Activated CD4-positive, alpha-beta T cell treated with anti-CD3 and anti-CD28 coated beads, Interleukin-2, amount 50 U/mL, for 16 hours (primary cell): Measurements from ENCODE around the gene B9D2.
"Not testable (repeated sequence)": the region's sequence is repeated elsewhere in the genome, so short reads cannot be mapped to it uniquely, and the experiment has no call there.

Experiments used
- DNase-seq: peaks from one replicate; pipeline ENCODE4 v3.0.0-alpha.2; 2020

Gene B9D2

DNA sequence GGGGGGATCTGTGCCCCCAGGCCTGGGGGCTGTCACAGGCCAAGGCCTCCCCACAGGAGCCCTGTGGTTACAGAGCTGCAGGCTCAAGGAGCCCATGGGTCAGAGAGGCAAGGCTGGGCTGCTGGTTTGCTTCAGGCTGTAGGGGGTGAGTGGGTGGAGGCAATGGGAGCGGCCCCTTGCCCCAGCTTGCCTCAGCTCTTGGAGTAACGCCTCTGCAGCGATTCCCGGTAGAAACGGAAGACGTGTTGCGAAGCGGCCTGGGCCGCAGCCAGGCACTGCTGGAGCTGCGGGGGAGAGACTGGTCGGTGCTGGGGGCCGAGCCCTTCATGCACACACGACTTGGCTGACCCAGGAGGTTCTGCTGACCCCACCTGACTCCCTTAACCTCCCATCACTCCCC lies 22.5 kb upstream of the B9D2 start:
- DNase-seq: no peak

DNA sequence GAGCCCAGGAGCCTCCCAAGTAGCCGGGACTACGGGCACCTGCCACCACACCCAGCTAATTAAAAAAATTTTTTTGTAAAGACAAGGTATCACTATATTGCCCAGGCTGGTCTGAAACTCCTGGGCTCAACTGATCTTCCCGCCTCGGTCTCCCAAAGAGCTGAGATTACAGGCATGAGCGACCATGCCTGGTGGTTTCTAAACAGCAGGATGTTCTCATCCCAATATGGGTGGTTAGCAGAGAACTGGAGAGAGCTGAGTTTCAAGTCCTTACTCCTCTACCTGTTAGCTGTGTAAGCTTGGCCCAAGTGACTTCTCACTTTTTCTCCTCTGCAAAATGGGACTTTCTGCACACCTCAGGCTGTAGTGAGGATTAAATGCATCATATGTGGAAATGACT lies 20.4 kb upstream of the B9D2 start:
- DNase-seq: no peak

DNA sequence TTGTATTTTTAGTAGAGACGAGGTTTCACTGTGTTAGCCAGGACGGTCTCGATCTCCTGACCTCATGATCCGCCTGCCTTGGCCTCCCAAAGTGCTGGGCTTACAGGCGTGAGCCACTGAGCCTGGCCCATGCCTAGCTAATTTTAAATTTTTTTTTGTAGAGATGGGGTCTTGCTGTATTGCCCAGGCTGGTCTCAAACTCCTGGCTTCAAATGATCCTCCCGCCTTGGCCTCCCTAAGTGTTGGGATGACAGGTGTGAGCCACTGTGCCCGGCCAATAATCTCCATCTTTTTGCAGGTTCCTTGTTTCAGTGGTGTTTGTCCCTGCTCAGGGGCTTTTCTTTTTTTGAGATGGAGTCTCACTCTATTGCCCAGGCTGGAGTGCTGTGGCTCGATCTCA lies 17.6 kb upstream of the B9D2 start:
- not testable (repeated sequence) for DNase-seq

DNA sequence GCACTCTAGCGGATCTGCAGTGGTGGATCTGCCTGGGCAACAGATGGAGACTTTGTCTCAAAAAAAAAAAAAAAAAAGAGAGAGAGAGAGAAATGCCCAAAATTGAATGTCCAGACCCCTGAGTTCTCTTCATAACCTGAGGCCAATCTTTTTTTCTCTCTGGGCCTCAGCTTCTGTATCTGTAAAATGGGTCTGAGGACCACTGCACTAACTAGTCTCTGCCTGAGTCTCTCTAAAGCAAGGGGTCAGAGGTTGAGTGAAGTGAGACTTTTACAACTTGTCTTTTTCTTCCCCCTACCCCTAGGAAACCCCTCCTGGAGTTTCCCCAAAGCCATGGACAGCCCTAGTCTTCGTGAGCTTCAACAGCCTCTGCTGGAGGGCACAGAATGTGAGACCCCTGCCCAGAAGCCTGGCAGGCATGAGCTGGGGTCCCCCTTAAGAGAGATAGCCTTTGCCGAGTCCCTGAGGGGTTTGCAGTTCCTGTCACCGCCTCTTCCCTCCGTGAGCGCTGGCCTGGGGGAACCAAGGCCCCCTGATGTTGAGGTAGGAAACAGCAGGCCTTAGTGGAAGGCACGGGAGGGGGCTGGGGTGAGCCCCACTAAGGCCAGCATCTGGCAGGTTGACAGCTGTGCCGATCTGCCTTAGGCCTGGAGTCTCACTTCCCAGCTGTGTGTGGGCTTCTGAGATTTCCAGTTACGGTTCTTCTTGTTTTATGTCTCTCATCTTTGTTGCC lies 14.2 kb upstream of the B9D2 start:
- DNase-seq: no peak

DNA sequence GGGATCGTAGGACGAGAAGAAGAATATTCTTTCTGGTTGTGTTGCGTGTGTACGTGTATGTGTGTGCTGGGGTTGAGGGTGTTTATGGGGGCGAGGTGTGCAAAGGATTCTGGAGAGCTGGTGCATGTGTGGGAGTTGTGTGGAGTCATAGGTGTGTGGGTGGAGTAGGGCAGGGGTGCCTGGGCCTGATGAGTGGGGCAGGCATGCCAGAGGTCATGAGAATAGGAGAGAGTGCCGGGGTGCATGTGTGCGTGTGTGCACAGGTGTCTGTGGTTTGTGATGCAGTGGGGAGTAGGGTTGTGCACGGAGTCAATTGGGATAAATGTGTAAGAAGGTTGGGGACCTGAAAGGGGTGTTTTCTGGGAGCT lies 13.0 kb upstream of the B9D2 start:
- no peak for DNase-seq

DNA sequence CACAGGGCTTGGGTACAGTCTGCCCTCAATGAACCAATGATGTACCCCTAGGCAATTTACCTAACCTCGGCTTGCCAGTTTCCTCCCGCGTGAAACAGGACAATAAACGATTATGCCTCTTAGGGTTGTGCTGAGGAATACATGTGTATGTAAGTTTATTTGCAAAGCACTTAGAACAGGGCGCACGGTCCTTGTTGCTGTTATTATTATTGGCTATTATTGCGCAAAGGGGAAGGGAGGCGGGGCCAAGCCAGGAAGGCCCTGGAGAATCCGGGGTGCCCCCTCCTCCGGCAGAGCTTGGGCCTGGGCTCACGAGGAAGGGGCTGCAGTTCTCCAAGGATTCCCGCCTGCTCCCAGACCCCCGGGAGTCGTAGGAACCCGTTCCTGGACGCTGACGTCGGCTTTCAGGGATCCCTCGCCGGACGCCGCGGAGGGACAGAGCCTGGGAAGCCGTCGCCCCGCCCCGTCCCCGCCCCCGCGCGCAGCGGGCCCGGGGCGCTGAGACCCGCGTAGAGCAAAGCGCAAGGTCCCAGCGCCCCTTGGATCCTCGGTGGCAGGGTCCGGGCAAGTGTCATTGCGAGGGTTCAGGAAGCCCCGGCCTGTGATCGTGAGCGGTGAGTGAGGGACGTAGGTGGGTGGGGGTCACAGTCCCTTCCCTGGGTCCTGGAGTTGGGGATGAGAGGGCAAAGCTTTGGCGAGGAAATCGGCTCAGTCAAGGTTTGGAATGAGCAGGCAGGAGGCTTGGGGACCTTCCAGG lies 12.5 kb upstream of the B9D2 start, which contains the start of gene TMEM91:
TSS of gene TMEM91 (plus strand) at position 293 of the 757 bp plus-strand sequence. CDS start 1,777 bp downstream, outside the sequence.
- no peak for DNase-seq

DNA sequence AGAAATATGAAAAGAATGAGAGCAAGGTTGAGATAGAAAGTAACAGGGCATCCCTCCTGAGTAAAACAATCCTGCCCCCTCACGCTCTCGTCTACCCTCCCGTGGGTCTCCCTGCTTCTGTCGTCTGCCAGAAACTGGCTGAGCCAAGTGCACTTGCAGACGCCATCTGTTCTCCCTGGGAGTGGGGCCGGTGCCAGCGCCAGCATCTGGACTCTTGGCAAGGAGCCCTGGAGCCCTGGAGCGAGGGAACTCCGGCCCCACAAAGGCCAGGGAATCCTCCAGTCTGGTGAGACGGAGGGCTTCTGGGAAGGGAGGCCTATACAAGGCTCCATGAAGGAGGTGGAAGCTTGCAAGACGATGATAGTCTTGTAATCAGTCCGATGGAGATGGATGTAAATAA lies 10.0 kb upstream of the B9D2 start:
- DNase-seq: no peak

DNA sequence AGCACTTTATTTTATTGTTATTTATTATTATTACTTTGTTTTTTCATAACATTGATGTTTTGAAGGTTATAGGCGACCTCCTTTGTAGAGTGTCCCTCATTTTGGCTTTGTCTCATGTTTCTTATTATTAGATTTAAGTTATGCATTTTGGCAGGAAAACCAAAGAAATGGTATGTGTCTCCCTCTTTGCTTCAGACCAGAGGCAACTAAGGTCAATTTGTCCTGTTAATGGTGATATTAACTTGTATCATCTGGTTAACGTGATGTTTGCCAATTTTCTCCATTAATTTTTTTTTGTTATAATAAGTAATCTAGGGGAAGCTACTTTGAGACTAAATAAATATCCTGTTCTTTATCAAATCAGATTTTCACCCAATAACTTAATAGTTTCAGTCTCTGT lies 8.6 kb upstream of the B9D2 start:
- DNase-seq: no peak

DNA sequence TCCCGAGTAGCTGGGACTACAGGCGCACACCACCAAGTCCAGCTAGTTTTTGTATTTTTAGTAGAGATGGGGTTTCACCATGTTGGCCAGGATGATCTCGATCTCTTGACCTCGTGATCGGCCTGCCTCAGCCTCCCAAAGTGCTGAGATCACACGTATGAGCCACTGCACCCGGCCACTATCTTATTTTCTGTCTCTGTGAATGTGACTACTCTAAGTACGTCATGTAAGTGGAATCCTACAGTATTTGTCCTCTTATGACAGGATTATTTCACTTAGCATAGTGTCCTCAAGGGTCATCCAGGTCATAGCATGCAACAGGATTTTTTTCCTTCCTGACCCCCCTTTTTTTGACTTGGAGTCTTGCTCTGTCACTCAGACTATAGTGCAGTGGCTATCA lies 7.6 kb upstream of the B9D2 start:
- DNase-seq: no peak

DNA sequence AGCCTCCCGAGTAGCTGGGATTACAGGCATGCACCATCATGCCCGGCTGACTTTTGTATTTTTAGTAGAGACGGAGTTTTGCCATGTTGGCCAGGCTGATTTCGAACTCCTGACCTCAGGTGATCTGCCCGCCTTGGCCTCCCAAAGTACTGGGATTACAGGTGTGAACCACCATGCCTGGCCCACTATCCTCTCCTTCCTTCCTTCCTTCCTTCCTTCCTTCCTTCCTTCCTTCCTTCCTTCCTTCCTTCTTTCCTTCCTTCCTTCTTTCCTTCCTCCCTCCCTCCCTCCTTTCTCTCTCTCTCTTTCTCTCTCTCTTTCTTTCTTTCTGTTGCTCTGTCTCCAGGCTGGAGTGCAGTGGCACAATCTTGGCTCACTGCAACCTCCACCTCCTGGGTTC lies 7.2 kb upstream of the B9D2 start:
- DNase-seq: not testable (repeated sequence)

DNA sequence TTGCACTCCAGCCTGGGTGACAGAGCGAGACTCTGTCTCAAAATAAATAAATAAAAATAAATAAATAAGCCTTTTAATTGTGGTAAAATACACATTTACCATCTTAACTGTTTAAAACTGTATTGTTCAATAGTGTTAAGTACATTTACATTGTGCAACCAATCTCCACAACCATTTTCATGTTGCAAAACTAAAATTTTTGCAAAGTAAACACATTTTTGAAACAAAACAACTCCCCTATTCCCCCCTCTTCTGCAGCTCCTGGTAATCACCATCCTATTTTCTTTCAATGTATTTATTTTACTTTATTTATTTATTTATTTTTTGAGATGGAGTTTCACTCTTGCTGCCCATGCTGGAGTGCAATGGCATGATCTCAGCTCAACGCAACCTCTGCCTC lies 5.8 kb upstream of the B9D2 start:
- no peak for DNase-seq

DNA sequence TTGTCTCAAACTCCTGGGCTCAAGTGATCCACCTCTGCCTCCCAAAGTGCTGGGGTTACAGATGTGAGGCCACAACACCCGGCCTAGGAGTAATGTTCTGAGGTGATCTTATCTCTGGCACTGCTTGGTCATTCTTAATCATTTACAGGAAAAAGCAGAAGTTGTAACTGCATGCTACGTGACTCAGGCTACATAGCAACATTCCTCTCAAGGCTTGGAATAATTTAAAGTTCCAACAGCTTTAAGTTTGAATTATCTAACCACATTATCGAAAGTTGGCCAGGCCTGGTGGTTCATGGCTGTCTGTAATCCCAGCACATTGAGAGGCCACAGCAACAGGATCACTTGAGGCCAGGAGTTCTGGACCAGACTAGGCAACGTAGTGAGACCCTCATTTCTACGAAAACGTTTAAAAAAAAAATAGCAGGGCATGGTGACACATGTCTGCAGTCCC lies 3.9 kb upstream of the B9D2 start:
- no peak for DNase-seq

DNA sequence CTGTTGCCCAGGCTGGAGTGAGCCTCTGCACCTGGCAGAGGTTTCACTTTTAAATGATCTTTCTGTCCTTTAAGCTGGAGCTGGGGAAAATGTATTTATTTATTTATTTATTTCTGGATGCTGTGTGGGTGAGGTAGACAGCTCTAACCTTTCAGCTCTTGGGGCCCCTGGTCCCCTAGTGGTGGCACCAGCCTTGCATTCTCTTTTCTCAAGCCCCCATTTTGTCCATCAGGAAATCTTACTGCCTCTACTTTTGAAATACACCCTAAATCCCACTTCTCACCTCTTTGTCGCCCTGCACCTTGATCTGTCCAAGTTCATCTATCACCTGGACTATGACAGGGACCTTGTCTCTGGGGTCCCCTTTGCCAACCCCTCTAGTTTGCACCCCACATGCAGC lies 2.1 kb upstream of the B9D2 start:
- no peak for DNase-seq

DNA sequence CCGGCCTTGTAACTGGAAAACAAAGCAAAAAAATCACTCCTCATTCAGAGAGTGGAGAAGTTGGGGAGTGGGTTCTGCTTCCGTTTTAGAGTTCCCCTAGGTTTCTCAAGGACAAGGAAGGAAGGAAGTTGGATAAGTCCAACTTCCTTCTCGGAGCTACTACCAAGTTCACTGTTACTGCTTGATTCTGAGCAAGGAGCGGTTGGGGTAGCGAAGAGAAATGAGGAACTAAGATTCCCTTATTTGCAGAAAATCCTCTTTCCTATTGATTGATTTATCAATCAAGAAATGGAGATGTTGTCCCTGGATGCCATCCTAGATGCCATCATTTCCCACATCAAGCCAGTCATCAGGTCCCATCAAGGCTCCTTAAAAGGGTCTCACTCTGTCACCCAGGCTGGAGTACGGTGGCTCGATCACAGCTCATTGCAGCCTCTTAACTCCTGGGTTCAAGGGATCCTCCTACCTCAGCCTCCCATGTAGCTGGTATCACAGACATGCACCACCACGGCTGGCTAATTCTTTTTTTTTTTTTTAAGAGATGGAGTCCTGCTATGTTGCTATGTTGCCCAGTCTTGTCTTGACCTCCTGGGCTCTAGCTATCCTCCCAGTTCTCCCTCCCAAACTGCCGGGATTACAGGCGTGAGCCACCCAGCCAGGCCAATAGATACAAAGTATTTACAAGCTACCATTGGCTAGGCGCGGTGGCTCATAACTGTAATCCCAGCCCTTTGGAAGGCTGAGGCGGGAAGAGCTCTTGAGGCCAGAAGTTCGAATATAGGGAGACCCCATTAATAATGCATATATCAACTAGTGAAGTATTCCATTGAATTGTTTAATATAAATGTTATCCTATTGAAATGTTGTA lies 809 bp upstream of the B9D2 start:
- no peak for DNase-seq

DNA sequence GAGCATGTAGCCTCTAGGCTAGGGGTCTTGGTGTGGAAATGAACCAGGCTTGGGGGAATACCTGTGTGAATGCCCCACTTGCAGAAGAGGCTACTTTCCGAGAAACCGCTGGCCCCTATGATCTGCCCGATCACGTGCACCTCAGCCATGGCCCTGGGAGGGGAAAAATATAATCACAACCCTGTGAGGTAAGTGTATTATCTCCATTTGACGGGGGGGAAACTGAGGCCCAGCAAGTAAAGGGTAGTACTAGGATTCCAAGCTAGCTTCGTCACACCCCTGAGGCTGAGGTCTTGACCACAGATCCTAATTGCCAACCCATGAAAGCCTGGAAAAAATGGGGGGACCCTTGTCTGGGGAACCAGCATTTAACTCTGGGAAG lies 587 bp downstream of the B9D2 start:
- DNase-seq: no peak

DNA sequence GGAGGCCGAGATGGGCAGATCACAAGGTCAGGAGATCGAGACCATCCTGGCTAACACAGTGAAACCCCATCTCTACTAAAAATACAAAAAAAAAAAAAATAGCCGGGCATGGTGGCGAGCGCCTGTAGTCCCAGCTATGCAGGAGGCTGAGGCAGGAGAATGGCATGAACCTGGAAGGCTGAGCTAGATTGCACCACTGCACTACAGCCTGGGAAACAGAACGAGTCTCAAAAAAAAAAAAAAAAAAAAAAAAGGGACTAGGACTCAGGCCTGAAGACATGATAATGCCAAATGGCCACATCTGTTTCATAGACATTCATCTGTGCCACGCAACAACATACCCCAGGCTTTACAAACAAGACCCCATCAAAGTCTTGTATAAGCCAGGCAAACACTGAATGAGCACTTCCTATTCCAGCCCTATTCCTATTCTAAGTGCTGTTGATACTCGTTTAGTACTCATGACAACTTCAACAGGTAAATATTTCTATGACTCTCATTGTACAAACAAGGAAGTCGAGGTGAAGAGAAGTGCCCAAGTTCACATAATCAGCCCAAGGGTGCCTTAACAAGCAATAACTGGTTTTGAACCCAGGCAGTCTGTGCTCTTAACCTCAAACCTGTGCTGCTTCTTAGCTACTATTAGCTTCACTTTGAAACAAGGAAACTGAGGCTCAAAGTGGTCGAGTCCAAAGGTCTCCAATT lies 1.7 kb downstream of the B9D2 start:
- DNase-seq: no peak

DNA sequence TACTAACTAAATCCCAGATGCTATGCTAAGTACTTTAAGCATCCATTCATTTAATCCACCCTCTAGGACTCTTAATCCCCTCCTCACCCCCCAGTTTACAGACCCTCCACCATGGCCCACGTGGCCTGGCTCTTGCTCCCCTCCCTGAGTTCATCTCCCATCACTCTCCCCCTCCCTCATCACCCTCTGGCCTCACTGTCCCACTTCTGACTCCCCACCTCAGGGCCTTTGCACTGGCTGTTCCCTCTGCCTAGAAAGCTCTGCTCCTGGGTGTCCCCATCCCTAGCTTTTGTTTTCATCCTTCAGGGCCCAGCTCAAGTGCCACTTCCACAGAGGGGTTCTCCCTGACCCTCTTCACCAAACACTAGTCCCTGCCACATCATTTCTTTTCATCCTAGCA lies 4.2 kb downstream of the B9D2 start:
- DNase-seq: no peak

DNA sequence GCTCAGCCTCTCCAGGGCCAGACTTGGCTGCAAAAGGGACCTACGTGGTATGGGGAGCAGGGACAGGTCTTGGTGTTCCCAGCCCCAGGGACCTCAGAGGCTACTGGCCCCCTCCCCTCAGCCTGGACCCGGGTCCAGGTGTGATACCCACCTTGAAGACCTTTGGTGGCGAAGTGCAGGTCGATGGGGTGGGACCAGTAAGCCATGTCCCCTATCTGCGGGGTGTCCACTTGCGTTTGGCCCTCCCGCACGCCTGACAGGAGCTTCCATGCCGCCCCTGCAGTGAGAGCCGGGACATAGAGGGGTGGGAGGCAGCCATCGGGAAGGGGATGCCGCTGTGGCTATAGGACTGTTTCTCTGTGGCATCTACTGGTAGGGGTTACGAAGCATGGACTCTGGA lies 6.2 kb downstream of the B9D2 start:
- no peak for DNase-seq

DNA sequence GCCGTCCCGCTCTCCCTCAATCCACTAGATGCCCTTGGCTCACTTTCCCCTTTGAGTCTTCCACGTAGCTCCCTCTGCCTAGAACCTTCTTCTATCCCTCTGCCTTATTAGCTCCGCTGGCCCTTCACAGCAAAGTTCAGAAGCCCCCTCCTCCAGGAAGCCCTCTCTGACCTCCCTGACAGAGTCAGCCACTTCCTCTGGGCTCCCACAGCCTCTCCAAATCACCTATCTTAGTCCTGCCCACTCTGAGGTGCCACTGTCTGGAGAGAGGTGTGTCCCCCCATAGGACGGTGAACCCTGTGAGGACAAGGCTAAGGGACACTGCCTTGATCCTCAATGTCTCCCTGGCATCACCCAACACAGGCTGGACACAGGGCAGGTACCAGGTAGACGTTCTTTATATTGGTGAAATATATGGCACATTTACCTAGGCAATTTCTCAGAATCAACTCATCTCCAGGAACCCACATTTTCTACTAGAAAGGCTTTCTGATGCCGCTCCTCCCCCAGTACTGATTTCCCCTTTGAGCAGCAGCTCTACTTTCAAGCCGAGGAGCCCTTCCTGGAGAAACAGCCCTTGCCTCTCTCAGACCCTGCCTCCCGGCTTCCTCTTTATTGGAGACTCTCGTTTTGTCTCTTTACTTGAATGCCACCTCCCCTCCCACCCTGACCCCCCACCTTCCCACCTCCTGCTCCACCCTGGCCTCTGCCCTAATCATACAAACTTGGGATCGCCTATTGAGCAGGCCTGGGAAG lies 6.8 kb downstream of the B9D2 start:
- DNase-seq: peak; percentile 22

DNA sequence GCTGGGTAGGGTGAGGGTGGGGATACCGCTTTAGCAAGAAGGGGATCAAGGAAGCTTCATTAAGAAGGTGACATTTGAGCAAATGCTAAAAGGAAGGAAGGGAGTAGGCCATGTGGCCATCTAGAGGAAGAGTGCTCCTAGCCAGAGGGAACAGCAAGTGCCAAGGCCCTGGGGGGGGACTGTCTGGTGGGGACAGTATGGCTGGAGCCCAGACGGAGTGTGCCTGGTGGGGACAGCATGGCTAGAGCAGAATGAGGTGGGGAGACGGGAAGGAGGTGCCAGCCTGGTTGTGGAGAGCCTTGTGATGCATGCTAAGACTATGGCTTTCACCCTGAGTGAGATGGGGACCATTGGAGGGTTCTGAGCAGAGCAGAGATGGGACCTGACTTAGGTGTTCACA lies 8.1 kb downstream of the B9D2 start:
- no peak for DNase-seq

DNA sequence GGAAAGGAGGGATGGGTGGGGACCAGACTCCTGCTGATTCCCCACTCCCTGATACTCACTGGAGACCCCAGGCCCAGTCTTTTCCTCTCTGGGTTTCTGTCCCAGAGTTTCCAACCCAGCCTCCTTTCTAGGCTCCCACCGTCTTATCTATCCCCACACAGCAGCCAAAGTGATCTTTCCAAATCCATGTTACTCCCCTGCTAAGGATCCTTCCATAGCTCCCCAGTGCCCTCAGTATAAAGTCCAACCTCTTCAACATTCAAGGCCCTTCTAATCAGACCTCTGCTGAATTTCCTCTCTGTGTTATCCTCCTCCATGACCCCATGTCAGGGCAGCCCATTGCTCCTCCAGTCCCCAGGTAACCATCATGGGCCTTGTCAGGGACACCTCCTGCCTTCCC lies 8.9 kb downstream of the B9D2 start:
- no peak for DNase-seq

DNA sequence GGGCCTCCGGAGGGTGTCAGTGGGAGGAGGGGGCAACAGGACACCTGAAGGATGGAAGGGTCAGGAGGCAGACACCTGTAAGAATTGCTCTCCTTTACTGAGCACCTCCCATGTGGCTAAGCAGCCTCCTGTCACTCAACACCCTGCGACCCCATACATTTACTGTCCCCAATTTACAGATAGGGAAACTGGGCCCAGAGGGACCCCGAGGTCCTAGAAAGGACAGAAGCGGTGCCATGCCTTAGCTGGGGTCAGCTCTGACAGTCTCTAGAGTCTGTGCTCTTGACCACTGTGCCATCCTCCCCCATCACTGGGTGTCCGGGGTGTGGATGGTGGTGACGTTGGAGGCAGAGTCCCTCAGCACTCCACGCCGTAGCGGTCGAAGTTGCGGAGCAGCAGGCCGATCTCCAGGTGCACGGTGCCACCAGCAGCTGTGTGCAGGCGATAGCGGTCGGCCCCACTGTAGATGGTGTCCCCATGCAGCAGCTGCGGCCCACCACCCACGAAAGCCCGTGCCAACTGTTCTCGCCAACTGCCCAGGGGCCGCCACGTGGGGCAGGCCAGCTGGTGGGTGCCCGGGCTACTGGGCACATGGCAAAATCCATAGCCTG lies 9.5 kb downstream of the B9D2 start:
- DNase-seq: no peak
